HG03354 (cell line): ENCODE measurements around the gene GLIS2.
"Not testable (repeated sequence)": the region's sequence is repeated elsewhere in the genome, so short reads cannot be mapped to it uniquely, and the experiment has no call there.

Experiments
- ATAC-seq: cut with Tn5 transposase; IDR thresholded peaks from one replicate; pipeline ENCODE4 v1.9.1; 2021; ENCODE audit warnings: mild to moderate bottlenecking; ENCODE audit not compliant: unreplicated experiment, poor library complexity, severe bottlenecking

GLIS2 gene

GRCh38 chr16:4330277-4330874 is 14.5 kb downstream of the GLIS2 start:
- peak; percentile 59 for ATAC-seq

- ATAC-seq: no peak
Measured at GRCh38 chr16:4332083-4332482, 16.2 kb downstream of the GLIS2 start.

GRCh38 chr16:4332623-4333307 is 16.9 kb downstream of the GLIS2 start:
- ATAC-seq: no peak

GRCh38 chr16:4333308-4333638 is 17.4 kb downstream of the GLIS2 start:
- ATAC-seq: no peak

- not testable (repeated sequence) for ATAC-seq
Measured at GRCh38 chr16:4333714-4334113, 17.8 kb downstream of the GLIS2 start.

GRCh38 chr16:4334724-4335495 is 19.0 kb downstream of the GLIS2 start:
- no peak for ATAC-seq

GRCh38 chr16:4336701-4337539 is 21.1 kb downstream of the GLIS2 start:
- ATAC-seq: no peak

GRCh38 chr16:4337540-4338088 is 21.7 kb downstream of the GLIS2 start:
- no peak for ATAC-seq

- ATAC-seq: no peak
Measured at GRCh38 chr16:4338125-4338582, 22.3 kb downstream of the GLIS2 start.

GRCh38 chr16:4338712-4339299 is 22.9 kb downstream of the GLIS2 start:
- no peak for ATAC-seq

GRCh38 chr16:4339455-4339854 is 23.6 kb downstream of the GLIS2 start:
- no peak for ATAC-seq

- no peak for ATAC-seq
Measured at GRCh38 chr16:4339909-4340308, 24.0 kb downstream of the GLIS2 start.

GRCh38 chr16:4340443-4340842 is 24.6 kb downstream of the GLIS2 start:
- no peak for ATAC-seq

GRCh38 chr16:4341250-4341649 is 25.4 kb downstream of the GLIS2 start:
- ATAC-seq: no peak

GRCh38 chr16:4342866-4343744 is 27.2 kb downstream of the GLIS2 start:
- no peak for ATAC-seq

GRCh38 chr16:4344300-4344982 is 28.6 kb downstream of the GLIS2 start:
- ATAC-seq: not testable (repeated sequence)

GRCh38 chr16:4344983-4345835 is 29.3 kb downstream of the GLIS2 start:
- no peak for ATAC-seq
